ENCODE data around the gene ING2.
"Not testable (repeated sequence)": the region's sequence is repeated elsewhere in the genome, so short reads cannot be mapped to it uniquely, and the experiment has no call there.

Gene ING2

GRCh38 chr4:183544109-183544508 is 39.3 kb downstream of the ING2 start:
- Histone ChIP-seq H3K9ac (ENCODE audit: low read depth in 1 of 2, low read length in 2 of 2) (no peak overlapping the region), H3K27me3 (ENCODE audit: control insufficient read depth in 1 of 2, insufficient read depth in 2 of 2, low read length in 2 of 2) (peaks cover 0 to 4% of the 10 kb centered on the region in 2 donors), H3K4me3 (ENCODE audit: low read depth in 1 of 2, low read length in 2 of 2) (no peak overlapping the region), H3K9me3 (ENCODE audit: control insufficient read depth in 1 of 2, low read length in 2 of 2) (peaks cover 4 to 7% of the 10 kb centered on the region in 2 donors), H3K4me1 (ENCODE audit: control insufficient read depth in 1 of 2, insufficient read depth in 2 of 2, low read length in 2 of 2) (no peaks in the 10 kb centered on the region), H3K36me3 (ENCODE audit: control insufficient read depth in 1 of 2, insufficient read depth in 2 of 2, low read length in 2 of 2) (no peaks in the 10 kb centered on the region), H3K27ac (ENCODE audit: low read depth, low read length) (no peak overlapping the region)

GRCh38 chr4:183546376-183546775 is 41.5 kb downstream of the ING2 start:
- H3K9ac ChIP-seq (ENCODE audit: low read depth in 1 of 2, low read length in 2 of 2), result no peak overlapping the region
- H3K27me3 ChIP-seq (ENCODE audit: control insufficient read depth in 1 of 2, insufficient read depth in 2 of 2, low read length in 2 of 2), result peaks cover 0 to 4% of the 10 kb centered on the region in 2 donors
- H3K9me3 ChIP-seq (ENCODE audit: control insufficient read depth in 1 of 2, low read length in 2 of 2), result peaks cover 4 to 7% of the 10 kb centered on the region in 2 donors
- no peaks in the 10 kb centered on the region for H3K36me3 ChIP-seq (ENCODE audit: control insufficient read depth in 1 of 2, insufficient read depth in 2 of 2, low read length in 2 of 2)
- no peak overlapping the region for H3K4me3 ChIP-seq (ENCODE audit: low read depth in 1 of 2, low read length in 2 of 2)
- H3K27ac ChIP-seq (ENCODE audit: low read depth, low read length), result no peak overlapping the region
- H3K4me1 ChIP-seq (ENCODE audit: control insufficient read depth in 1 of 2, insufficient read depth in 2 of 2, low read length in 2 of 2), result no peaks in the 10 kb centered on the region

- no peaks in the 10 kb centered on the region for H3K27me3 ChIP-seq (ENCODE audit: control insufficient read depth in 1 of 2, insufficient read depth in 2 of 2, low read length in 2 of 2)
- H3K9ac ChIP-seq (ENCODE audit: low read depth in 1 of 2, low read length in 2 of 2), result no peak overlapping the region
- peaks cover 4 to 7% of the 10 kb centered on the region in 2 donors for H3K9me3 ChIP-seq (ENCODE audit: control insufficient read depth in 1 of 2, low read length in 2 of 2)
- no peak overlapping the region for H3K27ac ChIP-seq (ENCODE audit: low read depth, low read length)
- H3K36me3 ChIP-seq (ENCODE audit: control insufficient read depth in 1 of 2, insufficient read depth in 2 of 2, low read length in 2 of 2), result no peaks in the 10 kb centered on the region
- H3K4me3 ChIP-seq (ENCODE audit: low read depth in 1 of 2, low read length in 2 of 2), result no peak overlapping the region
- H3K4me1 ChIP-seq (ENCODE audit: control insufficient read depth in 1 of 2, insufficient read depth in 2 of 2, low read length in 2 of 2), result no peaks in the 10 kb centered on the region
Observed at GRCh38 chr4:183548306-183548705, 43.4 kb downstream of the ING2 start.

- Histone ChIP-seq H3K27ac (ENCODE audit: low read depth, low read length) (no peak overlapping the region), H3K4me1 (ENCODE audit: control insufficient read depth in 1 of 2, insufficient read depth in 2 of 2, low read length in 2 of 2) (no peaks in the 10 kb centered on the region), H3K9ac (ENCODE audit: low read depth in 1 of 2, low read length in 2 of 2) (no peak overlapping the region), H3K36me3 (ENCODE audit: control insufficient read depth in 1 of 2, insufficient read depth in 2 of 2, low read length in 2 of 2) (no peaks in the 10 kb centered on the region), H3K9me3 (ENCODE audit: control insufficient read depth in 1 of 2, low read length in 2 of 2) (no peaks in the 10 kb centered on the region), H3K27me3 (ENCODE audit: control insufficient read depth in 1 of 2, insufficient read depth in 2 of 2, low read length in 2 of 2) (no peaks in the 10 kb centered on the region), H3K4me3 (ENCODE audit: low read depth in 1 of 2, low read length in 2 of 2) (no peak overlapping the region)
Observed at GRCh38 chr4:183550345-183551093, 45.7 kb downstream of the ING2 start.

DNA sequence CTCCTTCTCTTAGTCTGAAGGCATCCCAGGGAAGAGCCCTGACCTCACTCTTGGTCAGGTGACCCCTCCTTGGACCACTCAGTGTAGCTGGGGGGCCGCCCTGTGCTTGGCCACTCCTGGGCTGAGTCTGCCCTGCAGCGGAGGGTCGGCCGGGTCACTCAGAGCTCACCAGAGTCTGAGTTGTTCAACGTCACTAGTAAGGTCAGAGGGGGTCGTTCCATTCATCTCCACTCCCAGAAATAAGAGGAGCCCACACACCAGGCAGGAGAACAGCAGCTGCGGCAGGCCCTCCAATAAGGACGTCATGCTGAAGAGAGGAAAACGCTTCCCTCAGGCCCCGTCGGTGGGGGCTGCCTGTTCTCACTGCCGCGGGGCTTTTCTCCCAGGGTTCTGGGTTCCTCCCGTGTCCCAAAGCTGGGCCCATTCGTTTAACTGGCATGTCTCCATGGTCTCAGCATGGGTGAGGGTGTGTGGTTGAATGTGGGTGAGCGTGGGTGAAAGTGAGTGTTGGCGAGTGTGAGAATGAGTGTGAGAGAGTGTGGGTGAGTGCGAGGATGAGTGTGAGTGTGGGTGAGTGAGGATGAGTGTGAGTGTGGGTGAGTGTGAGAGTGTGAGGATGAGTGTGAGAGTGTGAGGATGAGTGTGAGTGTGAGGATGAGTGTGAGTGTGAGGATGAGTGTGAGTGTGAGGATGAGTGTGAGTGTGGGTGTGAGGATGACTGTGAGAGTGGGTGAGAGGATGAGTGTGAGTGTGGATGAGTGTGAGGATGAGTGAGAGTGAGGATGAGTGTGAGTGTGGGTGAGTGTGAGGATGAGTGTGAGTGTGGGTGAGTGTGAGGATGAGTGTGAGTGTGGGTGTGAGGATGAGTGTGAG is 47.7 kb downstream of the ING2 start:
- H3K27me3 ChIP-seq (ENCODE audit: control insufficient read depth in 1 of 2, insufficient read depth in 2 of 2, low read length in 2 of 2), result peaks cover 0 to 3% of the 10 kb centered on the region in 2 donors
- no peaks in the 10 kb centered on the region for H3K4me1 ChIP-seq (ENCODE audit: control insufficient read depth in 1 of 2, insufficient read depth in 2 of 2, low read length in 2 of 2)
- H3K9me3 ChIP-seq (ENCODE audit: control insufficient read depth in 1 of 2, low read length in 2 of 2), result no peaks in the 10 kb centered on the region
- no peak overlapping the region for H3K27ac ChIP-seq (ENCODE audit: low read depth, low read length)
- H3K4me3 ChIP-seq (ENCODE audit: low read depth in 1 of 2, low read length in 2 of 2), result no peak overlapping the region
- no peaks in the 10 kb centered on the region for H3K36me3 ChIP-seq (ENCODE audit: control insufficient read depth in 1 of 2, insufficient read depth in 2 of 2, low read length in 2 of 2)
- H3K9ac ChIP-seq (ENCODE audit: low read depth in 1 of 2, low read length in 2 of 2), result no peak overlapping the region

DNA sequence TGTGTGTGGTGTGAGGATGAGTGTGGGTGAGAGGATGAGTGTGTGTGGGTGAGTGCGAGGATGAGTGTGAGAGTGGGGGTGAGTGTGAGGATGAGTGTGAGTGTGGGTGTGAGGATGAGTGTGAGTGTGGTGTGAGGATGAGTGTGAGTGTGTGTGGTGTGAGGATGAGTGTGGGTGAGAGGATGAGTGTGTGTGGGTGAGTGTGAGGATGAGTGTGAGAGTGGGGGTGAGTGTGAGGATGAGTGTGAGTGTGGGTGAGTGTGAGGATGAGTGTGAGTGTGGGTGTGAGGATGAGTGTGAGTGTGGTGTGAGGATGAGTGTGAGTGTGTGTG is 48.3 kb downstream of the ING2 start:
- not testable (repeated sequence) for H3K4me1 ChIP-seq (ENCODE audit: control insufficient read depth in 1 of 2, insufficient read depth in 2 of 2, low read length in 2 of 2); H3K27me3 ChIP-seq (ENCODE audit: control insufficient read depth in 1 of 2, insufficient read depth in 2 of 2, low read length in 2 of 2); H3K9me3 ChIP-seq (ENCODE audit: control insufficient read depth in 1 of 2, low read length in 2 of 2); H3K9ac ChIP-seq (ENCODE audit: low read depth in 1 of 2, low read length in 2 of 2); H3K27ac ChIP-seq (ENCODE audit: low read depth, low read length); H3K36me3 ChIP-seq (ENCODE audit: control insufficient read depth in 1 of 2, insufficient read depth in 2 of 2, low read length in 2 of 2); H3K4me3 ChIP-seq (ENCODE audit: low read depth in 1 of 2, low read length in 2 of 2)

DNA sequence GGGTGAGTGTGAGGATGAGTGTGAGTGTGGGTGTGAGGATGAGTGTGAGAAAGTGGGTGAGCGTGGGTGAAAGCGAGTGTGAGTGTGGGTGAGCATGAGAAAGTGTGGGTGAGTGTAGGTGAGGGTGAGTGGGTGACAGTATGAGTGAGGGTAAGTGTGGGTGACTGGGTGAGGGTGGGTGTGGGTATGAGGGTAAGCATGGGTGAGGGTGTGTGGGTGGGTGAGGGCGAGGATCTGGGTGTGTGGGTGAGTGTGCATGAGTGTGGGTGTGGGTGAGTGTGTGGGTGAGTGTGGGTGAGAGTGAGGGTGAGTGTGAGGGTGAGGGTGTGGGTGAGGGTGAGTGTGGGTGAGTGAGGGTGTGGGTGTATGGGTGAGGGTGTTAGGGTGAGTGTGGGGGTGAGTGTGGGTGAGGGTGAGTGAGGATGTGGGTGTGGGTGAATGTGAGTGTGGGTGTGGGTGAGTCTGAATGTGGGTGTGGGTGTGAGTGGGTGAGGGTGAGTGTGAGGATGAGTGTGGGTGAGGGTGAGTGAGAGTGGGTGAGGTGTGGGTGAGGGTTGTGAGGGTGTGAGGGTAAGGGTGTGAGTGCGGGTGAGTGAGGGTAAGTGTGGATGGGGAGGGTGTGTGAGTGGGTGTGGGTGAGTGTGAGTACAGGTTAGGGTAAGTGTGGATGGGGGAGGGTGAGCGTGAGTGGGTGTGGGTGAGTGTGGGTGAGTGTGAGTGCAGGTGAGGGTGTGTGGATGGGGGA is 48.9 kb downstream of the ING2 start:
- no peak overlapping the region for H3K4me3 ChIP-seq (ENCODE audit: low read depth in 1 of 2, low read length in 2 of 2)
- H3K27me3 ChIP-seq (ENCODE audit: control insufficient read depth in 1 of 2, insufficient read depth in 2 of 2, low read length in 2 of 2), result peaks cover 0 to 3% of the 10 kb centered on the region in 2 donors
- H3K27ac ChIP-seq (ENCODE audit: low read depth, low read length), result no peak overlapping the region
- no peaks in the 10 kb centered on the region for H3K4me1 ChIP-seq (ENCODE audit: control insufficient read depth in 1 of 2, insufficient read depth in 2 of 2, low read length in 2 of 2)
- no peak overlapping the region for H3K9ac ChIP-seq (ENCODE audit: low read depth in 1 of 2, low read length in 2 of 2)
- no peaks in the 10 kb centered on the region for H3K9me3 ChIP-seq (ENCODE audit: control insufficient read depth in 1 of 2, low read length in 2 of 2)
- H3K36me3 ChIP-seq (ENCODE audit: control insufficient read depth in 1 of 2, insufficient read depth in 2 of 2, low read length in 2 of 2), result no peaks in the 10 kb centered on the region

GRCh38 chr4:183554346-183554686 is 49.5 kb downstream of the ING2 start:
- H3K4me1 ChIP-seq (ENCODE audit: control insufficient read depth in 1 of 2, insufficient read depth in 2 of 2, low read length in 2 of 2), result no peaks in the 10 kb centered on the region
- H3K9ac ChIP-seq (ENCODE audit: low read depth in 1 of 2, low read length in 2 of 2), result no peak overlapping the region
- H3K27ac ChIP-seq (ENCODE audit: low read depth, low read length), result no peak overlapping the region
- H3K36me3 ChIP-seq (ENCODE audit: control insufficient read depth in 1 of 2, insufficient read depth in 2 of 2, low read length in 2 of 2), result no peaks in the 10 kb centered on the region
- no peaks in the 10 kb centered on the region for H3K9me3 ChIP-seq (ENCODE audit: control insufficient read depth in 1 of 2, low read length in 2 of 2)
- no peak overlapping the region for H3K4me3 ChIP-seq (ENCODE audit: low read depth in 1 of 2, low read length in 2 of 2)
- H3K27me3 ChIP-seq (ENCODE audit: control insufficient read depth in 1 of 2, insufficient read depth in 2 of 2, low read length in 2 of 2), result peaks cover 3 to 4% of the 10 kb centered on the region in 2 donors

DNA sequence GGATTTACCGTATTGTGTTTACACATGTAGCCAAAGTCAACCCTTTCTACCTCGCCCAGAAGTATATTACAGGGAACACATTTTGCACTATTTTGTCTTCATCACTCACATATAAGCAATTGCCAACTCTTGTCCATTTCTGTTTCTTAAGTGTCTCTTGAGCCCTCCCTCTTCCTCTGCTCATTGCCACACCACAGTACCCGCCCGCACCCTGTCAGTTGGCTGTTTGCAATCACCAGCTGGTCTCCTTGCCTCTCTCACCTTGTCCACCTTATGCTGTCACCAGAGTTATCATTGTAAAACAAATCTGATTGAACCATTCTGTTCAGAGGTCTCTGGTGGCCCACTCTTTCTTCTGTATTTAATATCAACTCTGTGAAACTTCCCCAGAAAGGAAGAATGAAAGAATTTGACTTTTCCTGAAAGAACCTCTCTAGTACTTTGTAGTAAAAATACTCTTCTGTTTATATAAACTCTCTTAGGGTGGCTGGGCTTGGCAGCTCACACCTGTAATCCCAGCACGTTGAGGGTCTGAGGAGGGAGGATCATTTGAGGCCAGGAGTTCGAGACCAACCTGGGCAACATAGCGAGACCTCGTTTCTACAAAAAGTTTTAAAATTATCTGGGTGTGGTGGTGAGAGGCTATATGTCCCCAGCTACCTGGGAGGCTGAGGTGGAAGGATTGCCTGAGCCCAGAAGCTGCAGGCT is 50.2 kb downstream of the ING2 start:
- H3K36me3 ChIP-seq (ENCODE audit: control insufficient read depth in 1 of 2, insufficient read depth in 2 of 2, low read length in 2 of 2), result no peaks in the 10 kb centered on the region
- no peak overlapping the region for H3K9ac ChIP-seq (ENCODE audit: low read depth in 1 of 2, low read length in 2 of 2)
- no peak overlapping the region for H3K27ac ChIP-seq (ENCODE audit: low read depth, low read length)
- no peaks in the 10 kb centered on the region for H3K4me1 ChIP-seq (ENCODE audit: control insufficient read depth in 1 of 2, insufficient read depth in 2 of 2, low read length in 2 of 2)
- H3K27me3 ChIP-seq (ENCODE audit: control insufficient read depth in 1 of 2, insufficient read depth in 2 of 2, low read length in 2 of 2), result peaks cover 3 to 4% of the 10 kb centered on the region in 2 donors
- no peaks in the 10 kb centered on the region for H3K9me3 ChIP-seq (ENCODE audit: control insufficient read depth in 1 of 2, low read length in 2 of 2)
- H3K4me3 ChIP-seq (ENCODE audit: low read depth in 1 of 2, low read length in 2 of 2), result no peak overlapping the region

All from duodenal mucosa (tissue), 2 donors.